Osteocyte (in vitro differentiated cells): ENCODE data around the gene RIN3. TPM values are rescaled to one million over a fixed set of nuclear protein-coding genes. Genes with fewer than 3 reads are reported as not detected.

Source experiments
- DNase-seq: peaks from one replicate; pipeline ENCODE4 v3.0.0; 2021; ENCODE audit warnings: mixed read lengths; ENCODE audit not compliant: unreplicated experiment; ENCODE audit errors: extremely low spot score
- H3K27ac Mint-ChIP-seq: one replicate; pipeline ENCODE4 v1.8.0; 2021; ENCODE audit warnings: mild to moderate bottlenecking, mixed read lengths; ENCODE audit not compliant: unreplicated experiment
- H3K27me3 Mint-ChIP-seq: one replicate; pipeline ENCODE4 v1.8.0; 2021; ENCODE audit warnings: mixed read lengths; ENCODE audit not compliant: unreplicated experiment
- H3K36me3 Mint-ChIP-seq: one replicate; pipeline ENCODE4 v1.8.0; 2021; ENCODE audit warnings: mixed read lengths; ENCODE audit not compliant: unreplicated experiment
- H3K4me1 Mint-ChIP-seq: one replicate; pipeline ENCODE4 v1.8.0; 2021; ENCODE audit warnings: mixed read lengths; ENCODE audit not compliant: unreplicated experiment
- H3K4me3 Mint-ChIP-seq: one replicate; pipeline ENCODE4 v1.8.0; 2021; ENCODE audit warnings: mild to moderate bottlenecking, moderate library complexity, mixed read lengths; ENCODE audit not compliant: unreplicated experiment
- H3K9me3 Mint-ChIP-seq: one replicate; pipeline ENCODE4 v1.8.0; 2021; ENCODE audit warnings: mixed read lengths; ENCODE audit not compliant: unreplicated experiment
- CTCF ChIP-seq: fragments of 200-600 bp; sonication (generic); IDR thresholded peaks from 2 replicates; pipeline ENCODE4 v1.5.0; 2021; ENCODE audit warnings: antibody characterized with exemption, mild to moderate bottlenecking, moderate library complexity
- total RNA-seq: library from RNA; stranded (reverse); gene quantifications from 2 replicates; pipeline ENCODE4 v1.2.1, GENCODE V29; 2021

Gene RIN3
- total RNA-seq, 1 donor from 2014 or later, result 26.7 TPM

- no peaks in the 10 kb centered on the region for H3K9me3 Mint-ChIP-seq
- DNase-seq, result no peak
Measured at GRCh38 chr14:92683041-92683440, 169.5 kb downstream of the RIN3 start.

GRCh38 chr14:92684801-92685560 is 171.4 kb downstream of the RIN3 start:
- Mint-ChIP-seq H3K27me3 (no peaks in the 10 kb centered on the region), H3K9me3 (no peaks in the 10 kb centered on the region), H3K4me3 (no peak overlapping the region), H3K36me3 (peaks cover 15% of the 10 kb centered on the region), H3K4me1 (peaks cover 6% of the 10 kb centered on the region), H3K27ac (no peak overlapping the region)
- DNase-seq, result no peak
- no peak for TF ChIP-seq CTCF

More at GRCh38 chr14:92683041-92683440, 169.5 kb downstream of the RIN3 start:
- H3K4me3 Mint-ChIP-seq, result no peak overlapping the region
- no peaks in the 10 kb centered on the region for H3K27me3 Mint-ChIP-seq
- no peak overlapping the region for H3K27ac Mint-ChIP-seq
- H3K36me3 Mint-ChIP-seq, result peaks cover 22% of the 10 kb centered on the region
- peaks cover 6% of the 10 kb centered on the region for H3K4me1 Mint-ChIP-seq
- no peak for TF ChIP-seq CTCF

- DNase-seq, result no peak
- TF ChIP-seq CTCF, result no peak
- H3K27me3 Mint-ChIP-seq, result no peaks in the 10 kb centered on the region
- peaks cover 13% of the 10 kb centered on the region for H3K36me3 Mint-ChIP-seq
- no peak overlapping the region for H3K4me3 Mint-ChIP-seq
- no peaks in the 10 kb centered on the region for H3K9me3 Mint-ChIP-seq
- no peak overlapping the region for H3K27ac Mint-ChIP-seq
- H3K4me1 Mint-ChIP-seq, result peaks cover 6% of the 10 kb centered on the region
Measured at GRCh38 chr14:92685784-92686355, 172.3 kb downstream of the RIN3 start.

GRCh38 chr14:92686411-92686899 is 172.9 kb downstream of the RIN3 start:
- Mint-ChIP-seq H3K9me3 (no peaks in the 10 kb centered on the region), H3K36me3 (peaks cover 10% of the 10 kb centered on the region), H3K27me3 (no peaks in the 10 kb centered on the region), H3K4me1 (peaks cover 1% of the 10 kb centered on the region), H3K27ac (no peak overlapping the region), H3K4me3 (no peak overlapping the region)
- TF ChIP-seq CTCF, result no peak
- no peak for DNase-seq

- no peaks in the 10 kb centered on the region for H3K9me3 Mint-ChIP-seq
- peak; percentile 96 for DNase-seq
- H3K27me3 Mint-ChIP-seq, result no peaks in the 10 kb centered on the region
- peaks cover 1% of the 10 kb centered on the region for H3K4me1 Mint-ChIP-seq
- peak; percentile 98 for TF ChIP-seq CTCF
- no peak overlapping the region for H3K4me3 Mint-ChIP-seq
- H3K27ac Mint-ChIP-seq, result no peak overlapping the region
- peaks cover 10% of the 10 kb centered on the region for H3K36me3 Mint-ChIP-seq
Measured at GRCh38 chr14:92686900-92687427, 173.4 kb downstream of the RIN3 start.
